Kidney epithelial cell (primary cell): ENCODE data around the gene ZNF761. TPM values are rescaled to one million over a fixed set of nuclear protein-coding genes. Genes with fewer than 3 reads are reported as not detected.
"Not testable (repeated sequence)": the region's sequence is repeated elsewhere in the genome, so short reads cannot be mapped to it uniquely, and the experiment has no call there.

Experiments used
- DNase-seq: peaks from one replicate; pipeline ENCODE4 v3.0.0-alpha.2; 2010; ENCODE audit warnings: low read depth
- H3K27me3 ChIP-seq: 2 replicates; pipeline ENCODE4 v1.6.0; 2011; ENCODE audit warnings: low read length; ENCODE audit not compliant: control insufficient read depth, insufficient read depth
- H3K36me3 ChIP-seq: 2 replicates; pipeline ENCODE4 v1.5.1; 2011; ENCODE audit warnings: low read length; ENCODE audit not compliant: control insufficient read depth, insufficient read depth
- H3K4me3 ChIP-seq: 2 replicates; pipeline ENCODE4 v1.5.1; 2011; ENCODE audit warnings: low read depth, mild to moderate bottlenecking, control low read depth, low read length
- CTCF ChIP-seq: IDR thresholded peaks from 2 replicates; pipeline ENCODE4 v1.5.1; 2011; ENCODE audit warnings: mild to moderate bottlenecking, moderate library complexity, low read length, control low read depth, inconsistent platforms; ENCODE audit not compliant: insufficient read depth, poor library complexity, severe bottlenecking
- total RNA-seq: library from RNA; depleted of rRNA; stranded (reverse); fragments of >200 nt; gene quantifications from 2 replicates; pipeline ENCODE4 v1.2.3, GENCODE V29; 2015

Gene ZNF761
- total RNA-seq, 1 donor from 2014 or later, result 7.4 TPM

- no peak for TF ChIP-seq CTCF
Observed at GRCh38 chr19:53461866-53462265, 30.1 kb downstream of the ZNF761 start.

GRCh38 chr19:53462861-53463260 lies 31.1 kb downstream of the ZNF761 start:
- no peak for DNase-seq
- TF ChIP-seq CTCF, result no peak
- H3K4me3 ChIP-seq, result no peak overlapping the region
- no peaks in the 10 kb centered on the region for H3K36me3 ChIP-seq
- no peaks in the 10 kb centered on the region for H3K27me3 ChIP-seq

More at GRCh38 chr19:53461866-53462265, 30.1 kb downstream of the ZNF761 start:
- no peak for DNase-seq
- Histone ChIP-seq H3K4me3 (no peak overlapping the region), H3K36me3 (no peaks in the 10 kb centered on the region), H3K27me3 (no peaks in the 10 kb centered on the region)

- no peak overlapping the region for H3K4me3 ChIP-seq
- TF ChIP-seq CTCF, result no peak
- no peaks in the 10 kb centered on the region for H3K27me3 ChIP-seq
- no peaks in the 10 kb centered on the region for H3K36me3 ChIP-seq
- no peak for DNase-seq
Observed at GRCh38 chr19:53463263-53463662, 31.5 kb downstream of the ZNF761 start.

- no peak for DNase-seq
- Histone ChIP-seq H3K27me3 (no peaks in the 10 kb centered on the region), H3K36me3 (no peaks in the 10 kb centered on the region), H3K4me3 (peak overlapping the region; percentile 90)
- no peak for TF ChIP-seq CTCF
Observed at GRCh38 chr19:53466726-53467484, 35.1 kb downstream of the ZNF761 start.

GRCh38 chr19:53467485-53468262 lies 35.9 kb downstream of the ZNF761 start, which contains the start of gene ZNF813:
Gene ZNF813 (plus strand): TSS chr19:53467733. CDS start chr19:53483823, 16,090 bp downstream.
- TF ChIP-seq CTCF, result no peak
- DNase-seq, result peak; percentile 14
- Histone ChIP-seq H3K36me3 (no peaks in the 10 kb centered on the region), H3K4me3 (peak within 1 kb of the TSS; percentile 90), H3K27me3 (no peaks in the 10 kb centered on the region)

GRCh38 chr19:53468628-53469027 lies 36.8 kb downstream of the ZNF761 start:
- not testable (repeated sequence) for DNase-seq, H3K27me3 ChIP-seq, H3K36me3 ChIP-seq
- peak overlapping the region; percentile 90 for H3K4me3 ChIP-seq
